ENCODE measurements around the gene RNF151. TPM values are rescaled to one million over a fixed set of nuclear protein-coding genes. Genes with fewer than 3 reads are reported as not detected.

The RNF151 gene
- total and polyA plus RNA-seq, 2 of the 13 experiments (the other 11 are each of a cell fraction or from before 2014, with no cell fraction given), result not detected

DNA sequence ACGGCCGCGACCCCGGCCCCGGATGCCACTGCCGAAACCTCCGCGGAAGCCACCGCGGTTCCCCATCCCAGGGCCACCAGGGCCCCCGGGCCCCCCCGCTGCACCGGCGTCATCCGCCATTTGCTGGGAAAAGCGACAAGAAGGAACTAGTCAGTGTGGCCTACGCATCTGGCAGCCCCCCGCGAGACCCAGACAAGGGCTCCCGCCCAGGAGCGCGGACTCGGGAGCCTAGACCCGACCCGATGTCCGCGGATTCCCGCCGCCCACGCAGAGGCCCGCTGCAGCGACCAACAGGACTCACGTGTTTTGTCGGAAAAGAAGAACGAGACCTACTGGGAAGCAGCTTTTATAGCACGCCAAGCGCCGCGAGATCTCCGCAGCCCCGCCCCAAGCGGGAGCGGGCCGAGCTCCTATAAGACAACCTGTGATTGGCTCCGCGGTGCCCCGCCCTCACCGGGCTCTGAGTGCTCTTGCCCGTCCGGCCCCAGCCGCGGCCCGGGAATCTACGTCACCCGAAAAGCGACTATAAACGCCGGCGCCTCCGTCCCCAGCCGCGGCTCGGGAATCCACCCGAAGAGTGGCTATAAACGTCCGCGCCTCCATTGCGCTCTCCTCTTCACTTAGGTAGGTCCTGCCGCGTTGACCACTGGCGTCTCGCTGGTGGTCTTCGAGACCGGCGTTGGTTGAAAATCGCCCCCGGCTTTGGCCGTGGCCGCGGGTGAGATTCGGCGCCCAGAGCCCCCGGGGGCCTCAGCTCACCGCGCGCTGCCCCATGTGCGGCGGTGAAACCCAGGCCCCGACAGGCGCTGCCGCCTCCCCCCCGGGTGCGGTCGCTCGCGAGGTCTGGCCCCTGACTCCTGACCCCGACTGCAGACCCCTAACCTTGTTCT is 1.9 kb upstream of the RNF151 start, which contains the start of gene RPS2 (continued):
- TF ChIP-seq, protein P1, sequence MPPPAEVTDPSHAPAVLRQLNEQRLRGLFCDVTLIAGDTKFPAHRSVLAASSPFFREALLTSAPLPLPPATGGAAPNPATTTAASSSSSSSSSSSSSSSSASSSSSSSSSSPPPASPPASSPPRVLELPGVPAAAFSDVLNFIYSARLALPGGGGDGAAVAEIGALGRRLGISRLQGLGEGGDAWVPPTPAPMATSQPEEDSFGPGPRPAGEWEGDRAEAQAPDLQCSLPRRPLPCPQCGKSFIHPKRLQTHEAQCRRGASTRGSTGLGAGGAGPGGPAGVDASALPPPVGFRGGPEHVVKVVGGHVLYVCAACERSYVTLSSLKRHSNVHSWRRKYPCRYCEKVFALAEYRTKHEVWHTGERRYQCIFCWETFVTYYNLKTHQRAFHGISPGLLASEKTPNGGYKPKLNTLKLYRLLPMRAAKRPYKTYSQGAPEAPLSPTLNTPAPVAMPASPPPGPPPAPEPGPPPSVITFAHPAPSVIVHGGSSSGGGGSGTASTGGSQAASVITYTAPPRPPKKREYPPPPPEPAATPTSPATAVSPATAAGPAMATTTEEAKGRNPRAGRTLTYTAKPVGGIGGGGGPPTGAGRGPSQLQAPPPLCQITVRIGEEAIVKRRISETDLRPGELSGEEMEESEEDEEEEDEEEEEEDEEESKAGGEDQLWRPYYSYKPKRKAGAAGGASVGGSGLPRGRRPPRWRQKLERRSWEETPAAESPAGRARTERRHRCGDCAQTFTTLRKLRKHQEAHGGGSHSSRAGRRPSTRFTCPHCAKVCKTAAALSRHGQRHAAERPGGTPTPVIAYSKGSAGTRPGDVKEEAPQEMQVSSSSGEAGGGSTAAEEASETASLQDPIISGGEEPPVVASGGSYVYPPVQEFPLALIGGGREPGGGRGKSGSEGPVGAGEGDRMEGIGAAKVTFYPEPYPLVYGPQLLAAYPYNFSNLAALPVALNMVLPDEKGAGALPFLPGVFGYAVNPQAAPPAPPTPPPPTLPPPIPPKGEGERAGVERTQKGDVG (CRISPR knock-in tag; IDR thresholded peaks at IDR 0.05; ENCODE audit: borderline replicate concordance), result no peak
- no peak for TF ChIP-seq ZNF670 (CRISPR knock-in tag; IDR thresholded peaks at IDR 0.05; ENCODE audit: borderline replicate concordance)
- TF ChIP-seq ZNF766 (CRISPR knock-in tag; IDR thresholded peaks at IDR 0.05; ENCODE audit: borderline replicate concordance), result peak; percentile 53; the same call in 1 of the 2 replicates
- peak; percentile 99 for TF ChIP-seq SPEN (CRISPR knock-in tag; IDR thresholded peaks at IDR 0.05; ENCODE audit: low read depth)
- no peak for TF ChIP-seq JDP2 (CRISPR knock-in tag; IDR thresholded peaks at IDR 0.05; ENCODE audit: borderline replicate concordance)
- TF ChIP-seq SMARCC2 (IDR thresholded peaks at IDR 0.05), result no peak
- TF ChIP-seq AKAP8 (CRISPR knock-in tag; IDR thresholded peaks at IDR 0.05), result no peak
- peak; percentile 70; the same call in 1 of the 2 replicates for TF ChIP-seq NFKBIZ (CRISPR knock-in tag; IDR thresholded peaks at IDR 0.05)
- TF ChIP-seq, protein P2, sequence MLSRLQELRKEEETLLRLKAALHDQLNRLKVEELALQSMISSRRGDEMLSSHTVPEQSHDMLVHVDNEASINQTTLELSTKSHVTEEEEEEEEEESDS (CRISPR knock-in tag; IDR thresholded peaks at IDR 0.05; ENCODE audit: borderline replicate concordance), result 0 out of 2 replicates have a peak, but pooled peaks have one; percentile 13
- 0 out of 2 replicates have a peak, but pooled peaks have one; percentile 22 for TF ChIP-seq ATAD3A (CRISPR knock-in tag; IDR thresholded peaks at IDR 0.05)
- TF ChIP-seq, protein P3, sequence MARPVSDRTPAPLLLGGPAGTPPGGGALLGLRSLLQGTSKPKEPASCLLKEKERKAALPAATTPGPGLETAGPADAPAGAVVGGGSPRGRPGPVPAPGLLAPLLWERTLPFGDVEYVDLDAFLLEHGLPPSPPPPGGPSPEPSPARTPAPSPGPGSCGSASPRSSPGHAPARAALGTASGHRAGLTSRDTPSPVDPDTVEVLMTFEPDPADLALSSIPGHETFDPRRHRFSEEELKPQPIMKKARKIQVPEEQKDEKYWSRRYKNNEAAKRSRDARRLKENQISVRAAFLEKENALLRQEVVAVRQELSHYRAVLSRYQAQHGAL (CRISPR knock-in tag; IDR thresholded peaks at IDR 0.05; ENCODE audit: not compliant biosample characterization), result no peak
- TF ChIP-seq, protein P4, sequence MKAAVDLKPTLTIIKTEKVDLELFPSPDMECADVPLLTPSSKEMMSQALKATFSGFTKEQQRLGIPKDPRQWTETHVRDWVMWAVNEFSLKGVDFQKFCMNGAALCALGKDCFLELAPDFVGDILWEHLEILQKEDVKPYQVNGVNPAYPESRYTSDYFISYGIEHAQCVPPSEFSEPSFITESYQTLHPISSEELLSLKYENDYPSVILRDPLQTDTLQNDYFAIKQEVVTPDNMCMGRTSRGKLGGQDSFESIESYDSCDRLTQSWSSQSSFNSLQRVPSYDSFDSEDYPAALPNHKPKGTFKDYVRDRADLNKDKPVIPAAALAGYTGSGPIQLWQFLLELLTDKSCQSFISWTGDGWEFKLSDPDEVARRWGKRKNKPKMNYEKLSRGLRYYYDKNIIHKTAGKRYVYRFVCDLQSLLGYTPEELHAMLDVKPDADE (CRISPR knock-in tag; IDR thresholded peaks at IDR 0.05), result no peak
- no peak for TF ChIP-seq BORCS8-MEF2B (CRISPR knock-in tag; IDR thresholded peaks at IDR 0.05)
- TF ChIP-seq, protein P5, sequence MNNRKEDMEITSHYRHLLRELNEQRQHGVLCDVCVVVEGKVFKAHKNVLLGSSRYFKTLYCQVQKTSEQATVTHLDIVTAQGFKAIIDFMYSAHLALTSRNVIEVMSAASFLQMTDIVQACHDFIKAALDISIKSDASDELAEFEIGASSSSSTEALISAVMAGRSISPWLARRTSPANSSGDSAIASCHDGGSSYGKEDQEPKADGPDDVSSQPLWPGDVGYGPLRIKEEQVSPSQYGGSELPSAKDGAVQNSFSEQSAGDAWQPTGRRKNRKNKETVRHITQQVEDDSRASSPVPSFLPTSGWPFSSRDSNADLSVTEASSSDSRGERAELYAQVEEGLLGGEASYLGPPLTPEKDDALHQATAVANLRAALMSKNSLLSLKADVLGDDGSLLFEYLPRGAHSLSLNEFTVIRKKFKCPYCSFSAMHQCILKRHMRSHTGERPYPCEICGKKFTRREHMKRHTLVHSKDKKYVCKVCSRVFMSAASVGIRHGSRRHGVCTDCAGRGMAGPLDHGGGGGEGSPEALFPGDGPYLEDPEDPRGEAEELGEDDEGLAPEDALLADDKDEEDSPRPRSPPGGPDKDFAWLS (CRISPR knock-in tag; IDR thresholded peaks at IDR 0.05; ENCODE audit: borderline replicate concordance), result no peak
- TF ChIP-seq, protein P6, sequence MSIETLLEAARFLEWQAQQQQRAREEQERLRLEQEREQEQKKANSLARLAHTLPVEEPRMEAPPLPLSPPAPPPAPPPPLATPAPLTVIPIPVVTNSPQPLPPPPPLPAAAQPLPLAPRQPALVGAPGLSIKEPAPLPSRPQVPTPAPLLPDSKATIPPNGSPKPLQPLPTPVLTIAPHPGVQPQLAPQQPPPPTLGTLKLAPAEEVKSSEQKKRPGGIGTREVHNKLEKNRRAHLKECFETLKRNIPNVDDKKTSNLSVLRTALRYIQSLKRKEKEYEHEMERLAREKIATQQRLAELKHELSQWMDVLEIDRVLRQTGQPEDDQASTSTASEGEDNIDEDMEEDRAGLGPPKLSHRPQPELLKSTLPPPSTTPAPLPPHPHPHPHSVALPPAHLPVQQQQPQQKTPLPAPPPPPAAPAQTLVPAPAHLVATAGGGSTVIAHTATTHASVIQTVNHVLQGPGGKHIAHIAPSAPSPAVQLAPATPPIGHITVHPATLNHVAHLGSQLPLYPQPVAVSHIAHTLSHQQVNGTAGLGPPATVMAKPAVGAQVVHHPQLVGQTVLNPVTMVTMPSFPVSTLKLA (IDR thresholded peaks at IDR 0.05), result no peak
- peak; percentile 73 for TF ChIP-seq ZNF607 (CRISPR knock-in tag; IDR thresholded peaks at IDR 0.05; ENCODE audit: borderline replicate concordance)
- TF ChIP-seq ZNF879 (CRISPR knock-in tag; IDR thresholded peaks at IDR 0.05), result no peak
- peak; percentile 93 for TF ChIP-seq ZNF547 (CRISPR knock-in tag; IDR thresholded peaks at IDR 0.05)
- TF ChIP-seq MBNL3 (CRISPR knock-in tag; conservative IDR thresholded peaks at IDR 0.05), result no peak

Measured in HepG2 (cell line).